ENCODE results near the gene SPATA20. TPM values are rescaled to one million over a fixed set of nuclear protein-coding genes. Genes with fewer than 3 reads are reported as not detected.

SPATA20 gene
- total and polyA plus RNA-seq, 4 donors, result 31.5 to 45.9 (median 44.0) TPM

DNA sequence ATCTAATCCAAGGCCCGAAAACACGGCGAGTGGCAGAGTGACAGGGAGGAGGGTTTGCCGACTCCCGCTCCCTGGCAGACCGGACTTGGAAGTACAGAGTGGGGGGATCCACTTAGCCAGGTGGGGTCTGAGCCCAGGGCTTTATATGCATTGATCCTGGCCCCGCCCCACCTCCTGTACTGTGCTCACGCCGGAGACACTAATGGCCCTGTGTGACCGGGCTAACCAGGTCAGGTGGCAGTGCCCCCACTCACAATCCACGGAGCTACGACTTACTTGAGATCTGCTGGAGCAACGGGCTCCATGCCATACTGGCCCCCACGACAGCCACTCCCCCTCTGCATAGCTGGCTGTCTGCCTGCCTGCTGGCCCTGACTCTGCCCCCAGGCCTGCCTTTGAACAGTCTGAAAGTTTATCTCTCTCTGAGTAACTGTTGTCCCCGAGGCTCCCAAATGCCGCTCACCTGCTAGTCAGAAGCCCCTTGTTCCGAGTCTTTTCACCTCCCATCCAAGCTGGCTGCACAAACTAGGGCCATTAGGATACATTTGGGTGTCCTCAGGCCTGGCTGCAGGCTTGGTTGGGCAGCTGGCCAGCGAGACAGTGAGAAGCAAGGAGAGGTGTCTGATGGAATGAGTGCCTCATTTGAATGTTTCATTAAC is 41.5 kb downstream of the SPATA20 start:
- Histone ChIP-seq H3K4me1 (ENCODE audit: control insufficient read depth, insufficient read depth, low read length) (peaks cover 80% of the 10 kb centered on the region), H3K9me3 (ENCODE audit: control insufficient read depth, insufficient read depth, low read length) (no peaks in the 10 kb centered on the region), H3K4me3 (ENCODE audit: low read depth, low read length) (no peak overlapping the region), H3K27me3 (ENCODE audit: control insufficient read depth, insufficient read depth, low read length) (no peaks in the 10 kb centered on the region), H3K27ac (ENCODE audit: low read depth, low read length) (no peak overlapping the region), H3K36me3 (ENCODE audit: control insufficient read depth, insufficient read depth, low read length) (peaks cover 64% of the 10 kb centered on the region)
- DNase-seq (ENCODE audit: low read depth in 4 of 6, low spot score in 6 of 6), result peak in 2 of 6 donors; percentile 62 to 66
- WGBS (ENCODE audit: insufficient coverage), result 25% methylated on average over 10 of the region's 18 CpGs

DNA sequence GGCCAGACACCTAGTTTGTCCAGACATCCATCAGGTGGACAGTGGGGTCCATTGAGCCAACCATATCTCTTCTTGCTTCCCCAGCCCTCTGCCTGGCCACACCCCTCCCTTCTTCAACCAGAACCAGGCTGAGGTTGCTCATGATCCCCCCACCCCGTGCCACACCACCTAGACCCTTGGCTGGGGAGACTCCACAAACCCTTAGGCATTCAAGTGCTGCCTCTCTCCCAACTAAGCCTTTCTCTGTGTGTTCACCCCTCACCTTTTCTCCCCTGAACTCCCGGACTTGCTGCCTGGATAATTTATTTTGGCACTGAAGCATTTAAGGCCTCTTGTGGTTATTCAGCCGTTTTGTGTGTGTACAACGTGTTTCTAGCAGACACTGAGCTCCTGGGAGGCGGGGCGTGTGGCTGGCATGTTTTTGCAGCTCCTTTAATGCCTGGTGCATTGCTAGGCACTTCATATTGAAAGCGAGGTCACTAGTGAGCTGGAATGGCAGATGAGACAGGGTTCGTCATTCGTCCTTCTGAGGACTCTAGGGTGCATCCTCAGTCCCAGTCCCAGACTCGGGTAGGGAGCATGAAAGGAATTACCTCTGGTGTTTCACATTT is 42.2 kb downstream of the SPATA20 start:
- H3K36me3 ChIP-seq (ENCODE audit: control insufficient read depth, insufficient read depth, low read length), result peaks cover 64% of the 10 kb centered on the region
- WGBS (ENCODE audit: insufficient coverage), result 36% methylated on average over 10 of the region's 10 CpGs
- H3K9me3 ChIP-seq (ENCODE audit: control insufficient read depth, insufficient read depth, low read length), result no peaks in the 10 kb centered on the region
- H3K4me3 ChIP-seq (ENCODE audit: low read depth, low read length), result no peak overlapping the region
- H3K27ac ChIP-seq (ENCODE audit: low read depth, low read length), result peak overlapping the region; percentile 30
- H3K27me3 ChIP-seq (ENCODE audit: control insufficient read depth, insufficient read depth, low read length), result no peaks in the 10 kb centered on the region
- peaks cover 83% of the 10 kb centered on the region for H3K4me1 ChIP-seq (ENCODE audit: control insufficient read depth, insufficient read depth, low read length)
- peak in 2 of 6 donors; percentile 67 to 70 for DNase-seq (ENCODE audit: low read depth in 4 of 6, low spot score in 6 of 6)

DNA sequence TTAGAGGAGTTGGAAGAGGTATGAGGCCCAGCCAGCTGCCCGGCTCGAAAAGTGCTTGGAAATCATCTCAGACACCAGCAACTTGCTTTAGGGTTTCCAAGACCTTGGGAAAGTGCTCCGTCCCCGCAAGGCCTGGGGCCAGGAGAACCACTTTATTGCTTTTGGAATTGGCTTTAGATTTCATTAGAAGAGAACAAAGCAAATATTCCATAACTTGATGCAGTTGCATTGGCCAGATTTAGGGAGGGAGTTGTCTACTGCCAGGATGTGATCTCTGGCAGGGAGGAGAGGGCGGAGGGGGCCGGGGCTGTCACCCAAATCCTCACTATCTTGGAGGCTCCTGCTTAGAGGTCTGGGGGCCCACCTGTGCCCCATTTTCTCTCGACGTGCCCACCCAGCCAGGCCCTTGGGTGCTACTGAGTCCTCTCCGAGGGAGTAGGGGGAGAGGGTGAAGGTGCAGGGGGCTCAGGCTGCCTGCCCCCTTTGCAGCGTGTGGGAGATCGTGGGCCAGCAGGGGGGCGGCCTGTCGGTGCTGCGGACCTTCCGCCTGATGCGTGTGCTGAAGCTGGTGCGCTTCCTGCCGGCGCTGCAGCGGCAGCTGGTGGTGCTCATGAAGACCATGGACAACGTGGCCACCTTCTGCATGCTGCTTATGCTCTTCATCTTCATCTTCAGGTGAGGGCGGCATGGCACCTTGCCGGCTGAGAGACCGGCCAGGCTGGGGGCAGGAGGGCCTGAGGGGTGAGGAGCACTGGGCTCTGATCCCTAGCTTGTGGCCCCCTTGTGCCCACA is 44.2 kb downstream of the SPATA20 start:
- H3K4me3 ChIP-seq (ENCODE audit: low read depth, low read length), result no peak overlapping the region
- 96% methylated on average over 22 of the region's 24 CpGs for WGBS (ENCODE audit: insufficient coverage)
- H3K9me3 ChIP-seq (ENCODE audit: control insufficient read depth, insufficient read depth, low read length), result no peaks in the 10 kb centered on the region
- no peaks in the 10 kb centered on the region for H3K27me3 ChIP-seq (ENCODE audit: control insufficient read depth, insufficient read depth, low read length)
- H3K36me3 ChIP-seq (ENCODE audit: control insufficient read depth, insufficient read depth, low read length), result peaks cover 60% of the 10 kb centered on the region
- no peak for DNase-seq (ENCODE audit: low read depth in 4 of 6, low spot score in 6 of 6)
- H3K27ac ChIP-seq (ENCODE audit: low read depth, low read length), result no peak overlapping the region
- H3K4me1 ChIP-seq (ENCODE audit: control insufficient read depth, insufficient read depth, low read length), result peaks cover 79% of the 10 kb centered on the region

GRCh38 chr17:50593321-50593720 is 46.3 kb downstream of the SPATA20 start:
- DNase-seq (ENCODE audit: low read depth in 4 of 6, low spot score in 6 of 6), result peak in 2 of 6 donors; percentile 78 to 90
- WGBS (ENCODE audit: insufficient coverage), result 11% methylated on average over 8 of the region's 10 CpGs
- peaks cover 68% of the 10 kb centered on the region for H3K36me3 ChIP-seq (ENCODE audit: control insufficient read depth, insufficient read depth, low read length)
- no peak overlapping the region for H3K27ac ChIP-seq (ENCODE audit: low read depth, low read length)
- no peak overlapping the region for H3K4me3 ChIP-seq (ENCODE audit: low read depth, low read length)
- H3K9me3 ChIP-seq (ENCODE audit: control insufficient read depth, insufficient read depth, low read length), result no peaks in the 10 kb centered on the region
- no peaks in the 10 kb centered on the region for H3K27me3 ChIP-seq (ENCODE audit: control insufficient read depth, insufficient read depth, low read length)
- peaks cover 60% of the 10 kb centered on the region for H3K4me1 ChIP-seq (ENCODE audit: control insufficient read depth, insufficient read depth, low read length)

DNA sequence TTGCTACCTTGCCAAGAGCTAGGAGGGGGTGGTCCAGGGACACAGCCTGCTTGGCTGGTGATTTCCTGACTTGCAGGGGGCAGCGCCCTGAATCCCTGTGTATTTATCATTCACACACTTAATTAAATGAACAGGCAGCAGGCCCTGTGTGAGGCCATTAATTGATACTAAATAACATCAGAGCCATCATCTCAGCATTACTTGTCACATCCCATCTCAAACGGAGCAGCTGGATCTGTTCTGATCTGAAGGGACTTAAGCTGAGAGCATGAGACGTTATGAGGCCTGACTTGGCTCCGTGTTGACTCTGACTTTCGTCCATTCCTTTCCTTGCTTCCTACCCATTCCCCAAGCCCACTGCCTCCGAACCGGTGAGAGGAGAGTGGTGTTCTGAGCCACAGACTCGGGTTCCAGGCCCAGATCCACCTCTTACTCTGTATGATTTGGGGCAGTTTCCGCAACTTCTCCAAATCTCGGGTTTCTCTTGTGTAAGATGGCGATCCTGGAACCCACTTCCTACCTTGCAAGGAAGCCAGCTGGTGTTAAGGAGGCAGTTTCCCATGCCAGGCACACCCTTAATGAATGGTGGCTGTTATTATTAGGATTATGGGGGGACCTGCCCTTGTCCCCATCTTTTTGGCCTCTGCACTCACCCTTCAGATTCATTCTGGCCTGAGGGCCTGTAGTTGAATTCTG is 47.3 kb downstream of the SPATA20 start:
- peaks cover 51% of the 10 kb centered on the region for H3K4me1 ChIP-seq (ENCODE audit: control insufficient read depth, insufficient read depth, low read length)
- H3K9me3 ChIP-seq (ENCODE audit: control insufficient read depth, insufficient read depth, low read length), result no peaks in the 10 kb centered on the region
- no peak overlapping the region for H3K4me3 ChIP-seq (ENCODE audit: low read depth, low read length)
- H3K27me3 ChIP-seq (ENCODE audit: control insufficient read depth, insufficient read depth, low read length), result no peaks in the 10 kb centered on the region
- 37% methylated on average over 2 of the region's 11 CpGs for WGBS (ENCODE audit: insufficient coverage)
- H3K36me3 ChIP-seq (ENCODE audit: control insufficient read depth, insufficient read depth, low read length), result peaks cover 69% of the 10 kb centered on the region
- no peak overlapping the region for H3K27ac ChIP-seq (ENCODE audit: low read depth, low read length)
- DNase-seq (ENCODE audit: low read depth in 4 of 6, low spot score in 6 of 6), result peak in 1 of 6 donors; percentile 73

DNA sequence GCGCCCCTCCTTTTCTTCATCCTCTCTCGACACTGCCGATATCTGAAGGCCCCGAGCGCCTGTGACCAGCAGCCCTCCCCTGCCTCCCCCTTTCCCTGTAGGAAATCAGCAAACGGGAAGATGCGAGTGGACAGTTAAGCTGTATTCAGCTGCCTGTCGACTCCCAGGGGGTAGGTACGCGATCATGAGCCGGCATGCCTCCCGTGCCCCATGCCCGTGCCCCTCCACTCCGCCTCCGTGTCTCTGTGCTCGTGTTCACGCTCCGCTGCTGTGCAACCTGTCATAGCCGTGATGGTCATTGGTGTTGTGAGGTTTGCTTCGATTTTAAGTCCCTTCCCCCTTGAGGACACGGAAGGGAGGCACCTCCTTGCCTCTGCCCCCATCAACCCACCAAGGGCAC is 47.9 kb downstream of the SPATA20 start:
- Histone ChIP-seq H3K36me3 (ENCODE audit: control insufficient read depth, insufficient read depth, low read length) (peaks cover 72% of the 10 kb centered on the region), H3K27me3 (ENCODE audit: control insufficient read depth, insufficient read depth, low read length) (no peaks in the 10 kb centered on the region), H3K4me1 (ENCODE audit: control insufficient read depth, insufficient read depth, low read length) (peaks cover 45% of the 10 kb centered on the region), H3K27ac (ENCODE audit: low read depth, low read length) (no peak overlapping the region), H3K4me3 (ENCODE audit: low read depth, low read length) (no peak overlapping the region), H3K9me3 (ENCODE audit: control insufficient read depth, insufficient read depth, low read length) (no peaks in the 10 kb centered on the region)
- DNase-seq (ENCODE audit: low read depth in 4 of 6, low spot score in 6 of 6), result no peak
- 62% methylated on average over 14 of the region's 21 CpGs for WGBS (ENCODE audit: insufficient coverage)

GRCh38 chr17:50596191-50597037 is 49.4 kb downstream of the SPATA20 start:
- DNase-seq (ENCODE audit: low read depth in 4 of 6, low spot score in 6 of 6), result no peak
- H3K27ac ChIP-seq (ENCODE audit: low read depth, low read length), result no peak overlapping the region
- no peaks in the 10 kb centered on the region for H3K27me3 ChIP-seq (ENCODE audit: control insufficient read depth, insufficient read depth, low read length)
- 63% methylated on average over 23 of the region's 34 CpGs for WGBS (ENCODE audit: insufficient coverage)
- peaks cover 31% of the 10 kb centered on the region for H3K4me1 ChIP-seq (ENCODE audit: control insufficient read depth, insufficient read depth, low read length)
- H3K4me3 ChIP-seq (ENCODE audit: low read depth, low read length), result no peak overlapping the region
- peaks cover 72% of the 10 kb centered on the region for H3K36me3 ChIP-seq (ENCODE audit: control insufficient read depth, insufficient read depth, low read length)
- no peaks in the 10 kb centered on the region for H3K9me3 ChIP-seq (ENCODE audit: control insufficient read depth, insufficient read depth, low read length)

DNA sequence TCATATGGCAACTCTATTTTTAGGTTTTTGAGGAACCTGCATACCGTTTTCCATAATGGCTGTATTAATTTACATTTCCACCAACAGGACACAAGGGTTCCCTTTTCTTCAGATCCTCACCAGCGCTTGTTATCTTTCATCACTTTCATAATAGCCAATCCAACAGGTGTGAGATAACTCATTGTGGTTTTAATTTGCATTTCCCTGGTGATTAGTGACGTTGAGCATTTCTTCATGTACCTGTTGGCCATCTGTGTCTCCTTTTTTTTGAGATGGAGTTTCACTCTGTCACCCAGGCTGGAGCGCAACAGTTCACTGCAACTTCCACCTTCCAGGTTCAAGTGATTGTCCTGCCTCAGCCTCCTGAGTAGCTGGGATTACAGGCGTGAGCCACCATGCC is 51.5 kb downstream of the SPATA20 start:
- WGBS (ENCODE audit: insufficient coverage), result no CpG with 5 or more reads among the region's 5 CpGs
- H3K36me3 ChIP-seq (ENCODE audit: control insufficient read depth, insufficient read depth, low read length), result peaks cover 76% of the 10 kb centered on the region
- DNase-seq (ENCODE audit: low read depth in 4 of 6, low spot score in 6 of 6), result no peak
- H3K27ac ChIP-seq (ENCODE audit: low read depth, low read length), result no peak overlapping the region
- H3K4me3 ChIP-seq (ENCODE audit: low read depth, low read length), result no peak overlapping the region
- no peaks in the 10 kb centered on the region for H3K27me3 ChIP-seq (ENCODE audit: control insufficient read depth, insufficient read depth, low read length)
- no peaks in the 10 kb centered on the region for H3K9me3 ChIP-seq (ENCODE audit: control insufficient read depth, insufficient read depth, low read length)
- H3K4me1 ChIP-seq (ENCODE audit: control insufficient read depth, insufficient read depth, low read length), result peaks cover 28% of the 10 kb centered on the region

DNA sequence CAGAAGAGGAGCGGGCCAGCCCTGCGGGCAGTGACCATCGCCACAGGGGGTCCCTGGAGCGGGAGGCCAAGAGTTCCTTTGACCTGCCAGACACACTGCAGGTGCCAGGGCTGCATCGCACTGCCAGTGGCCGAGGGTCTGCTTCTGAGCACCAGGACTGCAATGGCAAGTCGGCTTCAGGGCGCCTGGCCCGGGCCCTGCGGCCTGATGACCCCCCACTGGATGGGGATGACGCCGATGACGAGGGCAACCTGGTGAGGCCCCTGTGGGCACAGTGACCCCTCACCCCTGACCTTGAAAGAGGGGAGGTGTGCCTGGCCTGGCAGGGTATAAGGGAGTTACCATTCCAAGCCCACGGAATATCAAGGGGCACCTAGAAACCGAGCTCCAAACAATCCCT is 52.6 kb downstream of the SPATA20 start:
- Histone ChIP-seq H3K27ac (ENCODE audit: low read depth, low read length) (no peak overlapping the region), H3K27me3 (ENCODE audit: control insufficient read depth, insufficient read depth, low read length) (no peaks in the 10 kb centered on the region), H3K9me3 (ENCODE audit: control insufficient read depth, insufficient read depth, low read length) (no peaks in the 10 kb centered on the region), H3K4me1 (ENCODE audit: control insufficient read depth, insufficient read depth, low read length) (peaks cover 27% of the 10 kb centered on the region), H3K4me3 (ENCODE audit: low read depth, low read length) (no peak overlapping the region), H3K36me3 (ENCODE audit: control insufficient read depth, insufficient read depth, low read length) (peaks cover 77% of the 10 kb centered on the region)
- DNase-seq (ENCODE audit: low read depth in 4 of 6, low spot score in 6 of 6), result no peak
- 95% methylated on average over 13 of the region's 15 CpGs for WGBS (ENCODE audit: insufficient coverage)

Data from spinal cord (tissue), 10 donors.